ENCODE measurements around the gene CAMK2D.

Gene CAMK2D

GRCh38 chr4:113476800-113477199, 284.7 kb downstream of the CAMK2D start:
- no peak for TF ChIP-seq CTCF (IDR thresholded peaks at IDR 0.05; ENCODE audit: insufficient read depth, low read length, missing control alignments)
- DNase-seq (ENCODE audit: low read depth, low spot score): no peak
- POLR2A ChIA-PET: interaction anchor here (0.5 kb wide), 1 partner anchor 242 kb away, joined by 3 read pairs; no protein-coding TSS in a partner anchor
- CTCF ChIA-PET: interaction anchor here (0.7 to 1.2 kb wide), 3 partner anchors 22 to 52 kb away, joined by 3 to 5 read pairs (median 4); no protein-coding TSS in a partner anchor
- no peak overlapping the region for H3K4me3 ChIP-seq (ENCODE audit: low read depth, low read length)

GRCh38 chr4:113474017-113474416, 287.5 kb downstream of the CAMK2D start:
- H3K4me3 ChIP-seq (ENCODE audit: low read depth, low read length): no peak overlapping the region
- POLR2A ChIA-PET: no interaction called here
- CTCF ChIA-PET: no interaction called here
- peak; percentile 89 for DNase-seq (ENCODE audit: low read depth, low spot score)
- TF ChIP-seq CTCF (IDR thresholded peaks at IDR 0.05; ENCODE audit: insufficient read depth, low read length, missing control alignments): no peak

- ChIA-PET POLR2A (no interaction called here), CTCF (interaction anchor here (2.0 kb wide), 1 partner anchor 78 kb away, joined by 5 read pairs; no protein-coding TSS in a partner anchor)
- no peak for TF ChIP-seq CTCF (IDR thresholded peaks at IDR 0.05; ENCODE audit: insufficient read depth, low read length, missing control alignments)
- DNase-seq (ENCODE audit: low read depth, low spot score): no peak
- no peak overlapping the region for H3K4me3 ChIP-seq (ENCODE audit: low read depth, low read length)
These were observed 288.7 kb downstream of the CAMK2D start for GRCh38 chr4:113472864-113473263.

- no peak overlapping the region for H3K4me3 ChIP-seq (ENCODE audit: low read depth, low read length)
- CTCF ChIA-PET: interaction anchor here (2.0 kb wide), 1 partner anchor 76 kb away, joined by 5 read pairs; no protein-coding TSS in a partner anchor
- POLR2A ChIA-PET: no interaction called here
- TF ChIP-seq CTCF (IDR thresholded peaks at IDR 0.05; ENCODE audit: insufficient read depth, low read length, missing control alignments): no peak
- no peak for DNase-seq (ENCODE audit: low read depth, low spot score)
These were observed 290.2 kb downstream of the CAMK2D start for GRCh38 chr4:113471146-113471860.

- no peak overlapping the region for H3K4me3 ChIP-seq (ENCODE audit: low read depth, low read length)
- POLR2A ChIA-PET: no interaction called here
- no peak for TF ChIP-seq CTCF (IDR thresholded peaks at IDR 0.05; ENCODE audit: insufficient read depth, low read length, missing control alignments)
- CTCF ChIA-PET: no interaction called here
- no peak for DNase-seq (ENCODE audit: low read depth, low spot score)
These were observed 291.6 kb downstream of the CAMK2D start for GRCh38 chr4:113469926-113470325.

- no peak overlapping the region for H3K4me3 ChIP-seq (ENCODE audit: low read depth, low read length)
- no peak for TF ChIP-seq CTCF (IDR thresholded peaks at IDR 0.05; ENCODE audit: insufficient read depth, low read length, missing control alignments)
- no peak for DNase-seq (ENCODE audit: low read depth, low spot score)
- CTCF ChIA-PET: interaction anchor here (0.9 to 1.5 kb wide), 6 partner anchors 15 to 916 kb away, joined by 3 to 7 read pairs (median 4); no protein-coding TSS in a partner anchor
- POLR2A ChIA-PET: interaction anchor here (0.6 kb wide), 1 partner anchor 14 kb away, joined by 4 read pairs; no protein-coding TSS in a partner anchor
These were observed 292.5 kb downstream of the CAMK2D start for GRCh38 chr4:113469023-113469390.
